Measurements from ENCODE around the gene CWC27.

- no peak for TF ChIP-seq SIX1 (CRISPR knock-in tag; IDR thresholded peaks at IDR 0.05; ENCODE audit: borderline replicate concordance)
- no peak for TF ChIP-seq PCBP1 (IDR thresholded peaks at IDR 0.05; ENCODE audit: borderline replicate concordance, low read depth, low read length)
- no peak for TF ChIP-seq PHF20 (CRISPR knock-in tag; IDR thresholded peaks at IDR 0.05)
- TF ChIP-seq ZNF891 (CRISPR knock-in tag; IDR thresholded peaks at IDR 0.05) = no peak
- TF ChIP-seq FOXA3 (CRISPR knock-in tag; IDR thresholded peaks at IDR 0.05) = no peak
- no peak for TF ChIP-seq ZFP82 (CRISPR knock-in tag; IDR thresholded peaks at IDR 0.05; ENCODE audit: borderline replicate concordance)
- TF ChIP-seq ZNF746 (CRISPR knock-in tag; IDR thresholded peaks at IDR 0.05) = no peak
- TF ChIP-seq POGK (CRISPR knock-in tag; conservative IDR thresholded peaks at IDR 0.05) = no peak
Observed at GRCh38 chr5:64838376-64838775, 69.6 kb downstream of the CWC27 start.
